NCI-H748 treated with DMSO at 0.1 percent for 48 hours (cell line): ENCODE results near the gene MDM4.
A peak's percentile ranks its signal among the peaks of the same experiment; 100 is the strongest.
"Not testable (repeated sequence)": the region's sequence is repeated elsewhere in the genome, so short reads cannot be mapped to it uniquely, and the experiment has no call there.

Experiments
- DNase-seq: peaks from one replicate; lab custom pipeline; 2025; lab: John Stamatoyannopoulos, UW

The MDM4 gene

GRCh38 chr1:204562075-204562990 lies 46.1 kb downstream of the MDM4 start:
- no peak for DNase-seq

DNA sequence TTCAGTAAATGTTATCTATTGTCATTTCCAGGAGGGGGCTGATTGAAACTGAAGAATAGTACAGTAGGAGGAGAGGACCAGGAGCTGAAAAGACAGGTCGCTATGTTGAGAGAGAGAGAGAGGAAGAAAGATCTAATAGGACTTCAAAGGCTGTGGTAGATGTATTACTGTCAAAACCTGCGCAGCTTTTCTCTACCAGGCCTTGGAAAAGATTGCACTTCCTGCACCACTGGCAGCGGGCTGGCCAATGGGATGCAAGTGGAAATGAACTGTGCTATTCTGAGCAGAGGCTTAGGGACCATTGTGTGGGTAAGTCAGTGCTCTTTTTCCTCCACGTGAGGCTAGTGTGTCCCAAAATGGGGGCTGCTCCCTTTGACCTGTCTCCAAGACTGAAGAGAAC lies 47.1 kb downstream of the MDM4 start:
- DNase-seq: no peak

GRCh38 chr1:204563780-204564179 lies 47.6 kb downstream of the MDM4 start:
- DNase-seq: no peak

DNA sequence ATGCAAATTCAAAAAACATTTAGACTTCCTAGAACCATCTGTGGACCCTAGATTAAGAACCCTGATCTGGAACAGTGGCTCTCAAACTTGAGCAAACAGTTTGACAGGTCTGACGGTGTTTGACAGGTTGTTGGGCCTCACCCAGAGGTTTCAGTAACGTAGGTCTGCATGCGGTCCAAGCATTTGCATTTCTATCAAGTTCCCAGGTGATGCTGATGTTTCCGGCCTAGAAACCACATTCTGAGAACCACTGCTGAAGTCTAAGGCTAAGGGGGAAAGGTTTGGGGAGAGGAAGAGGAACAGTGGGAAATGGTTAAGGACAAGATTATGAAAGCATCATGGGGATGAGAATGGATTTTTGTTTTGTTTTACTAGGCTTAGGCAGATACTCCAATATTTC lies 48.6 kb downstream of the MDM4 start:
- DNase-seq: no peak

DNA sequence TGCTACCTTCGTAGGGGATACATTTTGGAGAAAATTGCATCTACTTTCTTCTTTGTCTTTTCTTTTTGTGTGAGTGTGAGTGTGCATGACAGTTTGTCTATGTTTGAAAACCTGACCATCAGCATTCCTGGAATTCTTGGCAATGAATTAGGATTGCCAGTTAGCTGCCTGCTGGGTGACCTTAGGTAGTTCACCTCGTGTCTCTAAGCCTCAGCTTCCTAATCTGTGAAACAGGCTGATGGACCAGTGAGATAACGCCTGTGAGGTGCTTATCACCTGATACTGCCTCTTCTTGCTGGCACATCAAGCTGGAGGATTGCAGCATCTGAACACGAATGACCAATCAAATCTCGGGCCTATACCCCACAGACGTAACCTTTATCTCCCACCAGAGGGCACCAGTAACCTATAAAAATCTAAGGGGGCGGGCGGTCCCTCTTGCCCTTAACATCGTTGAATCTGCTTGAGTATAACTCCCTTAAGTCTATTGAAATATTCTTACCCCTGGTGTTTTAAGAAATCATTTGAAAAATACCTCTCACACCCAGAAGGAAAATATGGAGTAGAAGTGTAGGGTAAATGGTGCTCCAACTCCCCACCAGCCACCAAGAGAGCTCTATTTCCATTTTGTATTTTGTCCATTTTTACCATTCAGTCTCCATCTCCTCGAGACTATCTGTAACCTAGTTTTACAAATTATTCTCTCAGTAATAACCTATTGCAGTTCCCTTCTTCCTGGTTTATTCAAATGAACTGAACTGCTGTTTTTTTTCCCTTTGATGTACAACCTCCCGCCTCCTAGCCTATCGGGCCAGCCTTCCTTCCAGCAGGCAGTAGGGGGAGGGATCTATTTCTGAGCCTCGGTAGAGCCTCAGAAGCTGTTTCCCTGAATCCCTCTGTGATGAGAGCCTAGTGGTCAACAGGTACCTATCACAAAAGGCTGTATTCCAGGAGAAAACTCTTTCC lies 49.7 kb downstream of the MDM4 start:
- peak; percentile 59 for DNase-seq

DNA sequence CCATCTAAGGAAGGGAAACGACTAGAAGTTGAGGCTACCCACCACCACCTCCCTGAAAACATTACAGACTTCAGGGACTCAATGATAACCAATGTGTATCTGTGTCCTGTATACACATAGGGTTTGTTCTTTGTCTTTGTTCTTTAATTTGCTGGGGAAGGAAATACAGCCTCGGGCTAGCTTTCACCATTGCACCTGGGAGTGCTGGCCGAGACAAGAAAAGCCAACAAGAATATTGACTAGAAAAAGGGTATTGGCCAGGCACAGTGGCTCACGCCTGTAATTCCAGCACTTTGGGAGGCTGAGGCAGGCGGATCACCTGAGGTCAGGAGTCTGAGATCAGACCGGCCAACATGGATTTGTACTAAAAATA lies 50.4 kb downstream of the MDM4 start:
- no peak for DNase-seq

- no peak for DNase-seq
Observed at GRCh38 chr1:204567071-204567470, 50.9 kb downstream of the MDM4 start.

GRCh38 chr1:204568576-204569315 lies 52.5 kb downstream of the MDM4 start:
- no peak for DNase-seq

DNA sequence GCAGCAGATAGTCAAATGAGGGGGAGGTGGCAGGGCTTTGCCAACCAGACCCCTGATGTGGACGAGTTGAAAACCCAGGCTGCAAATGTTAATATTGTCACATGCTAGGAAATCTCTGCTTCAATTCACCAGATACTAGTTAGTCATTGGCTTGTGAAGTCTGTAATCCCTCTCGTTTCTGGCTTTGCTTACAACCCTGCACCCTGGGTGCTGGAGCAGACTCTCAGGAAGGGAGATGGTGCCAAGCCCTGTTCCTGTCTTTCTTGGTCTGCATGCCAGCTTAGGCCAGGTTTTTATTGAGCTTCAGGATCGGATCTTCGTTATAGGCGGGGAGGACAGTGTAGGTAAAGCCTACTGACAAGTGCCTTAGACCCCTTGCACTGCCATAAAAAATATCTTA lies 53.3 kb downstream of the MDM4 start:
- DNase-seq: no peak

DNA sequence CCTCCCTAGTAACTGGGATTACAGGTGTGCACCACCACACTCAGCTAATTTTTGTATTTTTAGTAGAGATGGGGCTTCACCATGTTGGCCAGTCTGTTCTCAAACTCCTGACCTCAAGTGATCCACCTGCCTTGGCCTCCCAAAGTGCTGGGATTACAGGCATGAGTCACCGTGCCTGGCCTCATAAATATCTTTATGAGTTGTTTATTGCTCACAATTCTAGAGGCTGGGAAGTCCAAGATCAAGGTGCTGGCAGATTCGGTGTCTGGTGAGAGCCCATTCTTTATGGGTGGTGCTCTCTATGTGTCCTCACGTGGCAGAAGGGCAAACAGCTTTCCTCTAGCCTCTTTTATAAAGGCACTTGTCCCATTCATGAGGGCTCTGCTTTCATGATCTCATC lies 53.8 kb downstream of the MDM4 start:
- DNase-seq: not testable (repeated sequence)

GRCh38 chr1:204571128-204571527 lies 54.9 kb downstream of the MDM4 start:
- no peak for DNase-seq

DNA sequence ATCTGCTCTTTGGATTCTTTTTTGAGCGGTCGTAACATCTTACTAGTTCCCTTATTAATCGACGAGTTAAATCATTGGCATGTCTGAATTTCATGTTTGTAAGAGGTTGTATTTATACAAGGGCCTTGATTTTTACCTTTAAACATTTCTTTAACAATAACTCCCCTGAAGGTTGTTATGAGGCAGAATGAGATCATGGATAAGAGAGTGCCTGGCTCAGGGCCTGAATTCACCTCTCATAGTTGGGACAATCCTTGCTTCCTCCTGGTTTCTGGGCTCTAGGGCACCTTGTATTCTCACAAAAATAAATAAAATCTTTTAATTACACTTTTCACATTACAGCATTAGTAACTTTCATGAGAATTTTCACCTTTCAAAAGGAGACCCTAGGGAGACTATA lies 55.4 kb downstream of the MDM4 start:
- DNase-seq: no peak

- DNase-seq: no peak
Observed at GRCh38 chr1:204572923-204573922, 57.0 kb downstream of the MDM4 start.

GRCh38 chr1:204574016-204574864 lies 58.0 kb downstream of the MDM4 start:
- DNase-seq: no peak

DNA sequence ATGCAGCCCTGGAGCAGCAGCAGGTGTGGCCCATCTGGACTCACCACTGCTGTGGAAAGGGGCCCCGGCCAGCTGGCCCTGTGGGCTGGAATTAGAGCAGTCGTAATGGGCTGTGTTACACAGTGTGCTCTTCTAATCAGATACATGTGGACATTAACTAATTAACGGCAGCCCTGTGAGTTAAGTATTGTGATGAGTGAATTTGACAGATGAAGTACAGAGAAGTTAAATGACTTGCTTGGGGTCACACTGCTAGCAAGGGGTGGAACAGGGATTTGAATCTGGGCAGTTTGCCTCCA lies 58.6 kb downstream of the MDM4 start:
- DNase-seq: no peak

GRCh38 chr1:204575221-204576190 lies 59.3 kb downstream of the MDM4 start:
- no peak for DNase-seq

DNA sequence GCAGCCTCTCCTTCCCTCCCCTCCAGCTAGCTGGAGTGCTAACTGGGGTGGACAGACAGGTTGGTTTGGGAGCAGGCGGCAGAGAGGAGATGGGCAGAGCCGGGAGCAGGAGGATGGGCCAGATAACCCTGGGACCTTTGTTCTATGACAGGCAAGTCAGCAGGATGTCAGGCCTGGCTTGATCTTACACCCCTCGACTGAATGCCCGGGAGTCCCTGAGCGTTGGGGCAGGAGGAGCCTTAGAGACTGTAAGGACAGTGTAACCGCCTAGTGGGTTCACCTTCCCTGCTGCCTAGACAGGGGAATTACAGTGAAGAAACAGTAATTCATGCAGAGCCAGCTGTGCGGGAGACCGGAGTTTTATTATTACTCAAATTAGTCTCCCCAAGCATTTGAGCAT lies 60.2 kb downstream of the MDM4 start:
- DNase-seq: no peak

GRCh38 chr1:204577794-204578478 lies 61.7 kb downstream of the MDM4 start:
- no peak for DNase-seq
